ENCODE results near the gene TMEM119. TPM values are rescaled to one million over a fixed set of nuclear protein-coding genes. Genes with fewer than 3 reads are reported as not detected.

TMEM119 gene
- total and polyA plus RNA-seq, 2 of the 4 experiments (the other 2 are of a cell fraction) = 8.1 to 9.2 TPM

- ChIA-PET POLR2A (ENCODE audit: unreplicated experiment) (no interaction called here), CTCF (no interaction called here)
- no peak overlapping the region for H4K5ac ChIP-seq (ENCODE audit: low read depth, low read length)
- no peak overlapping the region for H2BK5ac ChIP-seq (ENCODE audit: low read depth, low read length, poor library complexity, severe bottlenecking)
- H3K4ac ChIP-seq (ENCODE audit: low read depth, low read length) = no peak overlapping the region
- H2BK120ac ChIP-seq (ENCODE audit: low read depth, low read length) = no peak overlapping the region
- BruUV-seq (replicated peaks) = no TSS peak
- H3K4me1 ChIP-seq (ENCODE audit: control insufficient read depth, insufficient read depth, low read length) = peaks cover 3% of the 10 kb centered on the region; the same call in 1 of the 2 replicates
- no peaks in the 10 kb centered on the region for H4K20me1 ChIP-seq (ENCODE audit: insufficient read depth, low read length)
- peaks cover 0 to 7% of the 10 kb centered on the region in 2 experiments; a peak in 2 of 4 replicates for H3K79me1 ChIP-seq (ENCODE audit: low read depth in 1 of 2, low read length in 2 of 2)
- H3K27ac ChIP-seq (ENCODE audit: insufficient read depth, low read length) = no peak overlapping the region
- no peak overlapping the region for H2BK20ac ChIP-seq (ENCODE audit: low read depth, low read length)
- H2AFZ ChIP-seq (replicated peaks; ENCODE audit: low read length, poor library complexity) = no peak overlapping the region
- no peak overlapping the region for H3K23ac ChIP-seq (ENCODE audit: low read depth, low read length)
- no peak overlapping the region for H4K91ac ChIP-seq (ENCODE audit: insufficient read depth, low read depth, low read length)
- no peaks in the 10 kb centered on the region for H3K27me3 ChIP-seq (ENCODE audit: control insufficient read depth, insufficient read depth, low read length)
- H3K9me1 ChIP-seq (ENCODE audit: insufficient read depth, low read length) = peaks cover 7% of the 10 kb centered on the region; the same call in 1 of the 2 replicates
- no peak overlapping the region for H3K4me2 ChIP-seq (ENCODE audit: low read depth, low read length)
- H2AK5ac ChIP-seq (ENCODE audit: low read depth, low read length) = peak overlapping the region; percentile 51; the same call in 1 of the 2 replicates
- no peak overlapping the region for H3K14ac ChIP-seq (replicated peaks; ENCODE audit: low read depth, low read length)
- TF ChIP-seq CEBPB (IDR thresholded peaks at IDR 0.05; ENCODE audit: low read depth, low read length) (no peak), RFX5 (IDR thresholded peaks at IDR 0.05; ENCODE audit: low read depth, low read length) (no peak), NFE2L2 (IDR thresholded peaks at IDR 0.05; ENCODE audit: low read depth, low read length) (no peak), CHD1 (IDR thresholded peaks at IDR 0.05; ENCODE audit: low read depth, low read length) (no peak)
- ATAC-seq (ENCODE audit: low read depth) (no peak), DNase-seq (no peak)
- H3K9ac ChIP-seq (ENCODE audit: low read depth, low read length) = no peak overlapping the region
- in situ Hi-C loops (cut with MboI; ENCODE audit: low sequenced_read_pairs) (no loop called here), dilution Hi-C loops (cut with HindIII; ENCODE audit: low sequenced_read_pairs, unreplicated experiment) (no loop called here), intact Hi-C loops (cut with micrococcal nuclease) (no loop called here)
- no peaks in the 10 kb centered on the region for H3K36me3 ChIP-seq (ENCODE audit: control insufficient read depth, insufficient read depth, low read length)
- no peak overlapping the region for H2BK15ac ChIP-seq (ENCODE audit: low read depth, low read length)
- no peak overlapping the region for H3K4me3 ChIP-seq (ENCODE audit: insufficient read depth, low read depth, low read length)
- no peaks in the 10 kb centered on the region for H3K9me3 ChIP-seq (ENCODE audit: control insufficient read depth, insufficient read depth, low read length)
- no peak overlapping the region for H3K18ac ChIP-seq (ENCODE audit: low read depth, low read length)
- H3K56ac ChIP-seq (ENCODE audit: extremely low read depth, insufficient read depth, low read length) = no peak overlapping the region
- 80% methylated on average over 1 of the region's 6 CpGs; no CpG with 5 or more reads in 1 of the 2 experiments for WGBS, 2 experiments (ENCODE audit: extremely low coverage in 2 of 2, insufficient read length in 1 of 2)
- H2AK9ac ChIP-seq (replicated peaks; ENCODE audit: low read depth, low read length, poor library complexity) = no peak overlapping the region
- no peak overlapping the region for H4K8ac ChIP-seq (ENCODE audit: low read depth in 2 of 2, low read length in 2 of 2)
These were observed 1.7 kb upstream of the TMEM119 start for GRCh38 chr12:108599541-108599940.

Measured in IMR-90 (cell line).